K562 (cell line): ENCODE results near the gene COX7A1. TPM values are rescaled to one million over a fixed set of nuclear protein-coding genes. Genes with fewer than 3 reads are reported as not detected.

Source experiments
- ATAC-seq: fragments of 200-7000 bp; cut with Tn5 transposase; 3 replicates; pipeline ENCODE4 v1.9.1; 2020; ENCODE audit warnings: moderate library complexity
- BruUV-seq: library from RNA; stranded (reverse); fragments of 400-500 nt; replicated peaks from 2 replicates; lab custom pipeline; 2021; lab: Mats Ljungman, UMichigan
- CTCF ChIA-PET: fragments of 300-600 bp; formaldehyde crosslinking; extraction: SDS; loops from one replicate; lab custom pipeline; 2021; ENCODE audit warnings: low intra/inter-chr PET ratio; lab: Yijun Ruan, JAX
- POLR2A ChIA-PET: fragments of 300-600, 350-650 bp; sonication (Branson Sonifier 250); formaldehyde crosslinking; extraction: SDS; loops from one replicate; lab custom pipeline; 2021; ENCODE audit warnings: antibody characterized with exemption, inconsistent platforms; lab: Yijun Ruan, JAX
- DNase-seq, 4 experiments: peaks; one replicate each; pipeline versions ENCODE4 v3.0.0 to v3.0.0-alpha.2; 2011 to 2018; ENCODE audit warnings: low spot score in 3 of 4, mixed read lengths in 3 of 4; ENCODE audit errors: extremely low read depth in 1 of 4
- FAIRE-seq: peaks from 2 replicates; lab custom pipeline; 2011; peaks lifted over from hg19 to GRCh38; lab: Jason Lieb, UNC
- H2AFZ ChIP-seq: 2 replicates; pipeline ENCODE4 v1.6.0; 2011; ENCODE audit warnings: low read depth, low read length, control low read depth, inconsistent platforms
- H3K27ac ChIP-seq: fragments of 200-600 bp; 3 replicates; pipeline ENCODE4 v1.8.0; 2011; ENCODE audit warnings: low read depth, mild to moderate bottlenecking, control low read depth, inconsistent platforms, low read length, moderate library complexity, mixed read lengths; ENCODE audit errors: extremely low read depth
- H3K27me3 ChIP-seq, 2 experiments: fragments of 300-600 bp in 1 of 2; 2 replicates in 1 of 2; 3 replicates in 1 of 2; pipeline versions ENCODE4 v1.6.0 to v1.8.0; 2011; ENCODE audit warnings: inconsistent platforms in 2 of 2, low read length in 2 of 2, mild to moderate bottlenecking in 1 of 2, mixed read lengths in 1 of 2, moderate library complexity in 1 of 2; ENCODE audit not compliant: control insufficient read depth in 2 of 2, insufficient read depth in 2 of 2
- H3K36me3 ChIP-seq: fragments of 300-600 bp; 3 replicates; pipeline ENCODE4 v1.8.0; 2011; ENCODE audit warnings: mild to moderate bottlenecking, low read length, inconsistent platforms; ENCODE audit not compliant: control insufficient read depth, insufficient read depth
- H3K4me1 ChIP-seq, 2 experiments: fragments of 200-600 bp in 1 of 2; replicated peaks in 1 of 2; 2 replicates in 1 of 2; 3 replicates in 1 of 2; pipeline versions ENCODE4 v1.5.1 to v1.8.0; 2011; ENCODE audit warnings: inconsistent platforms in 2 of 2, low read length in 2 of 2, mild to moderate bottlenecking in 1 of 2, mixed read lengths in 1 of 2, moderate library complexity in 1 of 2; ENCODE audit not compliant: control insufficient read depth in 2 of 2, insufficient read depth in 2 of 2
- H3K4me2 ChIP-seq: 2 replicates; pipeline ENCODE4 v1.6.1; 2011; ENCODE audit warnings: low read length, control low read depth, inconsistent platforms, mixed read lengths; ENCODE audit not compliant: insufficient read depth
- H3K4me3 ChIP-seq: fragments of 200-600 bp; sonication (generic), shearing (Covaris generic); 2 replicates; pipeline ENCODE4 v1.5.1; 2016; ENCODE audit warnings: control low read depth, inconsistent platforms
- H3K79me2 ChIP-seq: fragments of 200-600 bp; 3 replicates; pipeline ENCODE4 v1.8.0; 2011; ENCODE audit warnings: low read length, inconsistent platforms; ENCODE audit not compliant: control insufficient read depth, insufficient read depth
- H3K9ac ChIP-seq, 2 experiments: 2 replicates each; pipeline versions ENCODE4 v1.6.0 to v1.6.1; 2011; ENCODE audit warnings: low read depth in 2 of 2, low read length in 2 of 2, control low read depth in 1 of 2, inconsistent platforms in 1 of 2, mild to moderate bottlenecking in 1 of 2, mixed read lengths in 1 of 2; ENCODE audit not compliant: insufficient read depth in 1 of 2
- H3K9me1 ChIP-seq: one replicate; pipeline ENCODE4 v1.6.0; 2011; ENCODE audit warnings: inconsistent platforms, mild to moderate bottlenecking, low read length, moderate library complexity; ENCODE audit not compliant: control insufficient read depth, insufficient read depth
- H3K9me3 ChIP-seq: replicated peaks from 2 replicates; pipeline ENCODE4 v1.5.1; 2011; ENCODE audit warnings: low read depth, low read length, inconsistent platforms; ENCODE audit not compliant: control insufficient read depth, insufficient read depth
- H4K20me1 ChIP-seq: replicated peaks from 2 replicates; pipeline ENCODE4 v1.6.1; 2011; ENCODE audit warnings: low read length, inconsistent platforms, mixed read lengths; ENCODE audit not compliant: control insufficient read depth, insufficient read depth
- CBX5 ChIP-seq: IDR thresholded peaks from 2 replicates; pipeline ENCODE4 v1.6.1; 2014; ENCODE audit warnings: low read depth, borderline replicate concordance
- E2F8 ChIP-seq: fragments of 450-650 bp; IDR thresholded peaks from 2 replicates; pipeline ENCODE4 v1.7.1; 2018; ENCODE audit warnings: mild to moderate bottlenecking, low read depth; ENCODE audit not compliant: partially characterized antibody
- NFRKB ChIP-seq: fragments of 450-650 bp; IDR thresholded peaks from 2 replicates; pipeline ENCODE4 v1.6.1; 2016; ENCODE audit warnings: low read depth
- POLR2G ChIP-seq: fragments of 200-400 bp; formaldehyde crosslinking; IDR thresholded peaks from 2 replicates; pipeline ENCODE4 v1.6.1; 2017; ENCODE audit warnings: low read depth, mild to moderate bottlenecking, antibody characterized with exemption, low read length, moderate library complexity
- ZBED1 ChIP-seq: IDR thresholded peaks from 2 replicates; pipeline ENCODE4 v1.6.1; 2014
- ZNF134 ChIP-seq: fragments of 250-450 bp; sonication (Bioruptor Pico); conservative IDR thresholded peaks from 2 replicates; pipeline ENCODE4 v1.4.0; 2020
- ZNF431 ChIP-seq: sonication (generic); formaldehyde crosslinking; IDR thresholded peaks from 2 replicates; pipeline ENCODE4 v1.8.0; 2022; ENCODE audit warnings: mild to moderate bottlenecking, missing genetic modification reagents
- whole genome bisulfite sequencing: fragments of 100-300 bp; shearing (Covaris generic); methylation state at CpG from one replicate; pipeline ENCODE4 v1.1.6; 2016; ENCODE audit warnings: low coverage, mixed read lengths; ENCODE audit not compliant: insufficient coverage; ENCODE audit errors: missing lambda C conversion rate; 5-methylcytosine and 5-hydroxymethylcytosine counted together
- in situ Hi-C: fragments of 300-500 bp; cut with MboI; formaldehyde crosslinking; loops from 4 replicates; pipeline ENCODE4 v1.15.0; 2018; ENCODE audit warnings: inconsistent platforms, mixed read lengths
- intact Hi-C: fragments of 100-400 bp; cut with micrococcal nuclease; formaldehyde crosslinking; loops from 2 replicates; pipeline ENCODE4 v1.14.2; 2022
- polyA plus RNA-seq, 8 experiments: library from polyadenylated mRNA; depleted of rRNA in 4 of 8; stranded (reverse) in 5 of 8; unstranded in 3 of 8; fragments of >200 nt; fragmentation: Nextera tagmentation in 2 of 8; fragmentation: Illumina TruSeq in 1 of 8; extraction: Ambion mirVana in 2 of 8; extraction: Trizol in 1 of 8; gene quantifications; 2 replicates each; pipeline versions ENCODE4 v1.2.1 to v1.2.3, GENCODE V29; 2011 to 2014; ENCODE audit warnings: inconsistent platforms in 1 of 8, missing spikeins in 1 of 8
- total RNA-seq, 7 experiments: library from RNA; depleted of rRNA in 6 of 7; stranded (reverse); fragments of >200 nt in 6 of 7; fragmentation: Illumina TruSeq in 2 of 7; extraction: Trizol in 2 of 7; gene quantifications; 2 replicates each; pipeline versions ENCODE4 v1.2.1 to v1.2.3, GENCODE V29; 2011 to 2021; ENCODE audit warnings: low replicate concordance in 1 of 7
- TF ChIP-seq, protein P1 (sequence below): fragments of 250-450 bp; sonication (Bioruptor Pico); IDR thresholded peaks from 2 replicates; pipeline ENCODE4 v1.4.0; 2020; ENCODE audit warnings: borderline replicate concordance
- TF ChIP-seq, protein P2 (sequence below): fragments of 250-450 bp; sonication (Bioruptor Pico); IDR thresholded peaks from 2 replicates; pipeline ENCODE4 v1.8.0; 2021; ENCODE audit warnings: mild to moderate bottlenecking, moderate library complexity

Gene COX7A1
- total and polyA plus RNA-seq, 9 of the 15 experiments (the other 6 are each of a cell fraction or from before 2014, with no cell fraction given): 0.08 TPM; not detected in 8

GRCh38 chr19:36106441-36106840 lies 45.8 kb downstream of the COX7A1 start:
- peaks cover 8% of the 10 kb centered on the region for H3K9me1 ChIP-seq
- ChIA-PET POLR2A (interaction anchor here (1.0 kb wide), 1 partner anchor 9 kb away, joined by 3 read pairs; the partner anchor contains the start of gene TBCB), CTCF (no interaction called here)
- no peak overlapping the region for H2AFZ ChIP-seq
- intact Hi-C loops (no loop called here), in situ Hi-C loops (no loop called here)
- no peak overlapping the region for H3K9ac ChIP-seq
- no peak overlapping the region for H3K27ac ChIP-seq
- no peaks in the 10 kb centered on the region for H3K27me3 ChIP-seq
- no TSS peak for BruUV-seq
- H3K79me2 ChIP-seq: no peaks in the 10 kb centered on the region
- no peaks in the 10 kb centered on the region for H3K9me3 ChIP-seq
- 75% methylated on average over 6 of the region's 6 CpGs for WGBS
- H3K4me2 ChIP-seq: no peak overlapping the region
- H3K4me3 ChIP-seq: no peak overlapping the region
- DNase-seq: no peak
- no peaks in the 10 kb centered on the region; the same call in 1 of the 2 replicates for H4K20me1 ChIP-seq
- no peak for ATAC-seq
- peaks cover 15 to 45% of the 10 kb centered on the region in 2 experiments; a peak in 4 of 5 replicates for H3K4me1 ChIP-seq
- TF ChIP-seq POLR2G (peak; percentile 21; the same call in 1 of the 2 replicates), ZBED1 (no peak), ZNF134 (CRISPR knock-in tag) (no peak), ZNF431 (no peak), E2F8 (no peak), NFRKB (no peak), CBX5 (no peak)
- TF ChIP-seq, protein P1, sequence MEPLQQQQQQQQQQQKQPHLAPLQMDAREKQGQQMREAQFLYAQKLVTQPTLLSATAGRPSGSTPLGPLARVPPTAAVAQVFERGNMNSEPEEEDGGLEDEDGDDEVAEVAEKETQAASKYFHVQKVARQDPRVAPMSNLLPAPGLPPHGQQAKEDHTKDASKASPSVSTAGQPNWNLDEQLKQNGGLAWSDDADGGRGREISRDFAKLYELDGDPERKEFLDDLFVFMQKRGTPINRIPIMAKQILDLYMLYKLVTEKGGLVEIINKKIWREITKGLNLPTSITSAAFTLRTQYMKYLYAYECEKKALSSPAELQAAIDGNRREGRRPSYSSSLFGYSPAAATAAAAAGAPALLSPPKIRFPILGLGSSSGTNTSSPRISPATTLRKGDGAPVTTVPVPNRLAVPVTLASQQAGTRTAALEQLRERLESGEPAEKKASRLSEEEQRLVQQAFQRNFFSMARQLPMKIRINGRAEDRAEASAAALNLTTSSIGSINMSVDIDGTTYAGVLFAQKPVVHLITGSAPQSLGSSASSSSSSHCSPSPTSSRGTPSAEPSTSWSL (CRISPR knock-in tag): no peak
- TF ChIP-seq, protein P2, sequence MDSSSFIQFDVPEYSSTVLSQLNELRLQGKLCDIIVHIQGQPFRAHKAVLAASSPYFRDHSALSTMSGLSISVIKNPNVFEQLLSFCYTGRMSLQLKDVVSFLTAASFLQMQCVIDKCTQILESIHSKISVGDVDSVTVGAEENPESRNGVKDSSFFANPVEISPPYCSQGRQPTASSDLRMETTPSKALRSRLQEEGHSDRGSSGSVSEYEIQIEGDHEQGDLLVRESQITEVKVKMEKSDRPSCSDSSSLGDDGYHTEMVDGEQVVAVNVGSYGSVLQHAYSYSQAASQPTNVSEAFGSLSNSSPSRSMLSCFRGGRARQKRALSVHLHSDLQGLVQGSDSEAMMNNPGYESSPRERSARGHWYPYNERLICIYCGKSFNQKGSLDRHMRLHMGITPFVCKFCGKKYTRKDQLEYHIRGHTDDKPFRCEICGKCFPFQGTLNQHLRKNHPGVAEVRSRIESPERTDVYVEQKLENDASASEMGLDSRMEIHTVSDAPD: no peak
- peaks cover 56% of the 10 kb centered on the region for H3K36me3 ChIP-seq
- FAIRE-seq: no peak
